ENCODE measurements around the gene SHANK3. TPM values are rescaled to one million over a fixed set of nuclear protein-coding genes. Genes with fewer than 3 reads are reported as not detected.

SHANK3 gene
- total RNA-seq, 1 donor from 2014 or later = 22.9 TPM

GRCh38 chr22:50705851-50706351 lies 33.3 kb downstream of the SHANK3 start:
- intact Hi-C loops (cut with micrococcal nuclease) = no loop called here
- ATAC-seq = no peak
- DNase-seq = peak; percentile 23

GRCh38 chr22:50706481-50707125 lies 34.0 kb downstream of the SHANK3 start:
- intact Hi-C loops (cut with micrococcal nuclease) = no loop called here
- ATAC-seq = no peak
- peak; percentile 18 for DNase-seq

- intact Hi-C loops (cut with micrococcal nuclease) = no loop called here
- ATAC-seq = no peak
- DNase-seq = no peak
Observed at GRCh38 chr22:50708474-50708873, 35.9 kb downstream of the SHANK3 start.

- no peak for ATAC-seq
- DNase-seq = no peak
- intact Hi-C loops (cut with micrococcal nuclease) = no loop called here
Observed at GRCh38 chr22:50708996-50709395, 36.4 kb downstream of the SHANK3 start.

GRCh38 chr22:50710221-50710620 lies 37.6 kb downstream of the SHANK3 start:
- peak; percentile 14 for DNase-seq
- intact Hi-C loops (cut with micrococcal nuclease) = no loop called here
- ATAC-seq = no peak

GRCh38 chr22:50710886-50711285 lies 38.3 kb downstream of the SHANK3 start:
- ATAC-seq (no peak), DNase-seq (peak; percentile 28)
- intact Hi-C loops (cut with micrococcal nuclease) = no loop called here

GRCh38 chr22:50711446-50712340 lies 39.1 kb downstream of the SHANK3 start:
- ATAC-seq = no peak
- DNase-seq = no peak
- intact Hi-C loops (cut with micrococcal nuclease) = no loop called here

- intact Hi-C loops (cut with micrococcal nuclease) = no loop called here
- ATAC-seq (no peak), DNase-seq (peak; percentile 19)
Observed at GRCh38 chr22:50712341-50713007, 39.9 kb downstream of the SHANK3 start.

GRCh38 chr22:50713008-50713385 lies 40.4 kb downstream of the SHANK3 start:
- intact Hi-C loops (cut with micrococcal nuclease) = no loop called here
- DNase-seq (no peak), ATAC-seq (no peak)

- DNase-seq = no peak
- intact Hi-C loops (cut with micrococcal nuclease) = no loop called here
Observed at GRCh38 chr22:50713571-50714056, 41.0 kb downstream of the SHANK3 start.

GRCh38 chr22:50714150-50714549 lies 41.5 kb downstream of the SHANK3 start:
- DNase-seq (peak; percentile 23), ATAC-seq (peak; percentile 12)
- intact Hi-C loops (cut with micrococcal nuclease) = no loop called here

More at GRCh38 chr22:50713571-50714056, 41.0 kb downstream of the SHANK3 start:
- ATAC-seq = peak; percentile 71

- no peak for ATAC-seq
- DNase-seq = peak; percentile 17
- intact Hi-C loops (cut with micrococcal nuclease) = no loop called here
Observed at GRCh38 chr22:50714631-50715179, 42.1 kb downstream of the SHANK3 start.

GRCh38 chr22:50715250-50715649 lies 42.6 kb downstream of the SHANK3 start:
- intact Hi-C loops (cut with micrococcal nuclease) = no loop called here
- no peak for ATAC-seq
- peak; percentile 19 for DNase-seq

- DNase-seq = peak; percentile 14
- no peak for ATAC-seq
- intact Hi-C loops (cut with micrococcal nuclease) = no loop called here
Observed at GRCh38 chr22:50715776-50716175, 43.2 kb downstream of the SHANK3 start.

- DNase-seq (no peak), ATAC-seq (no peak)
- intact Hi-C loops (cut with micrococcal nuclease) = no loop called here
Observed at GRCh38 chr22:50716290-50717024, 43.8 kb downstream of the SHANK3 start.

- intact Hi-C loops (cut with micrococcal nuclease) = no loop called here
- ATAC-seq = no peak
- no peak for DNase-seq
Observed at GRCh38 chr22:50717709-50718351, 45.2 kb downstream of the SHANK3 start.

GRCh38 chr22:50718352-50718709 lies 45.7 kb downstream of the SHANK3 start:
- intact Hi-C loops (cut with micrococcal nuclease) = no loop called here
- DNase-seq (no peak), ATAC-seq (no peak)

GRCh38 chr22:50719814-50720300 lies 47.2 kb downstream of the SHANK3 start:
- DNase-seq (no peak), ATAC-seq (no peak)
- intact Hi-C loops (cut with micrococcal nuclease) = no loop called here

Data from left ventricle myocardium superior (tissue), 1 donor.